Ammon's horn (tissue), 1 donor: ENCODE data around the gene BAZ1B.
"Not testable (repeated sequence)": the region's sequence is repeated elsewhere in the genome, so short reads cannot be mapped to it uniquely, and the experiment has no call there.

Experiments
- DNase-seq: peaks from one replicate; pipeline ENCODE4 v3.0.0-alpha.2; 2016; ENCODE audit warnings: low spot score

The BAZ1B gene

GRCh38 chr7:73541722-73542121 is 19.6 kb upstream of the BAZ1B start:
- no peak for DNase-seq

GRCh38 chr7:73539709-73540108 is 17.6 kb upstream of the BAZ1B start:
- DNase-seq, result no peak

- DNase-seq, result not testable (repeated sequence)
These were observed 16.4 kb upstream of the BAZ1B start for GRCh38 chr7:73538510-73538909.

GRCh38 chr7:73537051-73537450 is 15.0 kb upstream of the BAZ1B start:
- no peak for DNase-seq

GRCh38 chr7:73536479-73536878 is 14.4 kb upstream of the BAZ1B start:
- no peak for DNase-seq

- not testable (repeated sequence) for DNase-seq
These were observed 13.8 kb upstream of the BAZ1B start for GRCh38 chr7:73535918-73536317.

- no peak for DNase-seq
These were observed 11.6 kb upstream of the BAZ1B start for GRCh38 chr7:73533742-73534141.

- no peak for DNase-seq
These were observed 10.1 kb upstream of the BAZ1B start for GRCh38 chr7:73532224-73532623.

- no peak for DNase-seq
These were observed 8.7 kb upstream of the BAZ1B start for GRCh38 chr7:73530800-73531199.

- no peak for DNase-seq
These were observed 5.1 kb upstream of the BAZ1B start for GRCh38 chr7:73526896-73527821.

- not testable (repeated sequence) for DNase-seq
These were observed 4.0 kb upstream of the BAZ1B start for GRCh38 chr7:73526158-73526494.

- DNase-seq, result no peak
These were observed 423 bp downstream of the BAZ1B start for GRCh38 chr7:73521636-73522104.

GRCh38 chr7:73520673-73521635 is 1.1 kb downstream of the BAZ1B start:
- DNase-seq, result no peak

GRCh38 chr7:73519867-73520672 is 2.0 kb downstream of the BAZ1B start:
- no peak for DNase-seq

GRCh38 chr7:73518470-73518869 is 3.6 kb downstream of the BAZ1B start:
- DNase-seq, result no peak

- DNase-seq, result no peak
These were observed 4.7 kb downstream of the BAZ1B start for GRCh38 chr7:73517241-73517995.

- no peak for DNase-seq
These were observed 6.9 kb downstream of the BAZ1B start for GRCh38 chr7:73515178-73515577.

GRCh38 chr7:73512018-73512780 is 9.9 kb downstream of the BAZ1B start:
- no peak for DNase-seq

- DNase-seq, result no peak
These were observed 12.6 kb downstream of the BAZ1B start for GRCh38 chr7:73509463-73509862.

GRCh38 chr7:73507556-73507955 is 14.5 kb downstream of the BAZ1B start:
- no peak for DNase-seq
